Myometrial cell (primary cell): ENCODE results near the gene CASD1. TPM values are rescaled to one million over a fixed set of nuclear protein-coding genes. Genes with fewer than 3 reads are reported as not detected.

ENCODE experiments used
- total RNA-seq: library from RNA; depleted of rRNA; stranded (reverse); fragments of >200 nt; gene quantifications from 2 replicates; pipeline ENCODE4 v1.2.3, GENCODE V29; 2015

The CASD1 gene
- 6.1 and 8.5 TPM in 2 replicates for total RNA-seq

GRCh38 chr7:94509264-94509886 is at the start of gene CASD1:
TSS of gene CASD1 (plus strand) at chr7:94509809. CDS start at chr7:94510085, 276 bp downstream.

Other genes with a start within 250 kb of the CASD1 start
- gene COL1A2, start 114.9 kb upstream of the CASD1 start, total RNA-seq = 2,391 and 2,430 TPM in 2 replicates
- 117 and 135 TPM in 2 replicates for gene SGCE, start 146.3 kb downstream of the CASD1 start, total RNA-seq